Fibroblast of lung (primary cell): Measurements from ENCODE around the gene FKBP4. TPM values are rescaled to one million over a fixed set of nuclear protein-coding genes. Genes with fewer than 3 reads are reported as not detected.

Source experiments
- DNase-seq, 2 donors: peaks; one replicate each; pipeline versions ENCODE4 v3.0.0 to v3.0.0-alpha.2; 2010; ENCODE audit warnings: low read depth in 2 of 2
- H2AFZ ChIP-seq: 2 replicates; pipeline ENCODE4 v1.5.1; 2012; ENCODE audit warnings: low read length, control low read depth, inconsistent platforms
- H3K27ac ChIP-seq: 2 replicates; pipeline ENCODE4 v1.5.1; 2011; ENCODE audit warnings: low read length, control low read depth; ENCODE audit not compliant: insufficient read depth
- H3K27me3 ChIP-seq: 2 replicates; pipeline ENCODE4 v1.5.1; 2011; ENCODE audit warnings: mild to moderate bottlenecking, low read length; ENCODE audit not compliant: control insufficient read depth, insufficient read depth
- H3K36me3 ChIP-seq: 2 replicates; pipeline ENCODE4 v1.5.1; 2011; ENCODE audit warnings: low read length; ENCODE audit not compliant: control insufficient read depth, insufficient read depth
- H3K4me1 ChIP-seq: 2 replicates; pipeline ENCODE4 v1.5.1; 2011; ENCODE audit warnings: low read length; ENCODE audit not compliant: control insufficient read depth, insufficient read depth; ENCODE audit errors: extremely low read depth
- H3K4me2 ChIP-seq: 2 replicates; pipeline ENCODE4 v1.5.1; 2011; ENCODE audit warnings: low read length, control low read depth; ENCODE audit not compliant: insufficient read depth; ENCODE audit errors: extremely low read depth
- H3K4me3 ChIP-seq, 4 experiments: fragments of 200-600 bp in 1 of 4; sonication (generic) in 1 of 4; replicated peaks in 1 of 4; 2 replicates each; pipeline ENCODE4 v1.5.1; 2011 to 2016; ENCODE audit warnings: low read length in 4 of 4, low read depth in 3 of 4, mild to moderate bottlenecking in 3 of 4, control low read depth in 2 of 4, inconsistent platforms in 1 of 4, mixed read lengths in 1 of 4; ENCODE audit not compliant: insufficient read depth in 1 of 4; ENCODE audit errors: control extremely low read depth in 1 of 4
- H3K79me2 ChIP-seq: 2 replicates; pipeline ENCODE4 v1.5.1; 2012; ENCODE audit warnings: mild to moderate bottlenecking, low read length, inconsistent platforms; ENCODE audit not compliant: control insufficient read depth, insufficient read depth
- H3K9ac ChIP-seq: 2 replicates; pipeline ENCODE4 v1.5.1; 2011; ENCODE audit warnings: mild to moderate bottlenecking, low read length, control low read depth; ENCODE audit not compliant: insufficient read depth
- H3K9me3 ChIP-seq: 2 replicates; pipeline ENCODE4 v1.5.1; 2012; ENCODE audit warnings: low read depth, low read length; ENCODE audit not compliant: control insufficient read depth, insufficient read depth
- H4K20me1 ChIP-seq: 2 replicates; pipeline ENCODE4 v1.5.1; 2011; ENCODE audit warnings: low read length; ENCODE audit not compliant: control insufficient read depth, insufficient read depth; ENCODE audit errors: extremely low read depth
- EZH2 ChIP-seq: IDR thresholded peaks from 2 replicates; pipeline ENCODE4 v1.5.1; 2012; ENCODE audit warnings: low read length, control low read depth, mild to moderate bottlenecking; ENCODE audit errors: missing control alignments
- polyA plus RNA-seq, 2 donors: library from polyadenylated mRNA; depleted of rRNA in 1 of 2; stranded (reverse) in 1 of 2; unstranded in 1 of 2; fragments of >200 nt; gene quantifications; 2 replicates each; pipeline ENCODE4 v1.2.1, GENCODE V29; 2011 to 2012; ENCODE audit warnings: missing spikeins in 1 of 2
- total RNA-seq: library from RNA; depleted of rRNA; stranded (reverse); fragments of >200 nt; gene quantifications from 2 replicates; pipeline ENCODE4 v1.2.1, GENCODE V29; 2014
- TF ChIP-seq, protein P1 (sequence below), 2 donors: IDR thresholded peaks in 1 of 2; conservative IDR thresholded peaks in 1 of 2; 1 replicate in 1 of 2; 2 replicates in 1 of 2; pipeline ENCODE4 v1.5.1; 2011 to 2012; ENCODE audit warnings: low read length in 2 of 2, control low read depth in 1 of 2, inconsistent platforms in 1 of 2, low read depth in 1 of 2, mild to moderate bottlenecking in 1 of 2

FKBP4 gene
- total and polyA plus RNA-seq, 2 donors (not counting 1 experiment from before 2014, with no cell fraction given) = 23.0 to 42.6 TPM

DNA sequence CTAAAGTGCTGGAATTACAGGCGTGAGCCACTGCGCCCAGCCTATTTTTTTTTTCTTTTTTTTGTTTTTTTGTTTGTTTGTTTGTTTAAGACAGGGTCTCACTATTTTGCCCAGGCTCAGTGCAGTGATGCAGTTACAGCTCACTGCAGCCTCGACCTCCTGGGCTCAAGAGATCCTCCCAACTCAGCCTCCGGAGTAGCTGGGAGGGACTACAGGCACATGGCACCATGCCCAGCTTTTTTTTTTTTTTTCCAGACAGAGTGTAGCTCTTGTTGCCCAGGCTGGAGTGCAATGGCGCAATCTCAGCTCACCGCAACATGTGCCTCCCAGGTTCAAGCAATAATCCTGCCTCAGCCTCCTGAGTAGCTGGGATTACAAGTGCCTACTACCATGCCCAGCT lies 11.9 kb downstream of the FKBP4 start:
- Histone ChIP-seq H3K36me3 (peaks cover 5% of the 10 kb centered on the region), H3K79me2 (no peaks in the 10 kb centered on the region), H2AFZ (no peak overlapping the region), H3K4me3 (no peak overlapping the region), H3K27ac (no peak overlapping the region), H3K9me3 (no peaks in the 10 kb centered on the region), H4K20me1 (no peaks in the 10 kb centered on the region), H3K27me3 (no peaks in the 10 kb centered on the region), H3K4me2 (no peak overlapping the region), H3K9ac (no peak overlapping the region), H3K4me1 (peaks cover 7% of the 10 kb centered on the region)
- DNase-seq = no peak
- no peak for TF ChIP-seq EZH2
- TF ChIP-seq, protein P1, sequence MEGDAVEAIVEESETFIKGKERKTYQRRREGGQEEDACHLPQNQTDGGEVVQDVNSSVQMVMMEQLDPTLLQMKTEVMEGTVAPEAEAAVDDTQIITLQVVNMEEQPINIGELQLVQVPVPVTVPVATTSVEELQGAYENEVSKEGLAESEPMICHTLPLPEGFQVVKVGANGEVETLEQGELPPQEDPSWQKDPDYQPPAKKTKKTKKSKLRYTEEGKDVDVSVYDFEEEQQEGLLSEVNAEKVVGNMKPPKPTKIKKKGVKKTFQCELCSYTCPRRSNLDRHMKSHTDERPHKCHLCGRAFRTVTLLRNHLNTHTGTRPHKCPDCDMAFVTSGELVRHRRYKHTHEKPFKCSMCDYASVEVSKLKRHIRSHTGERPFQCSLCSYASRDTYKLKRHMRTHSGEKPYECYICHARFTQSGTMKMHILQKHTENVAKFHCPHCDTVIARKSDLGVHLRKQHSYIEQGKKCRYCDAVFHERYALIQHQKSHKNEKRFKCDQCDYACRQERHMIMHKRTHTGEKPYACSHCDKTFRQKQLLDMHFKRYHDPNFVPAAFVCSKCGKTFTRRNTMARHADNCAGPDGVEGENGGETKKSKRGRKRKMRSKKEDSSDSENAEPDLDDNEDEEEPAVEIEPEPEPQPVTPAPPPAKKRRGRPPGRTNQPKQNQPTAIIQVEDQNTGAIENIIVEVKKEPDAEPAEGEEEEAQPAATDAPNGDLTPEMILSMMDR (conservative IDR thresholded peaks at IDR 0.05 in 1 of 2, IDR thresholded peaks at IDR 0.05 in 1 of 2; ENCODE audit: low read depth in 1 of 2, low read length in 2 of 2) = no peak

DNA sequence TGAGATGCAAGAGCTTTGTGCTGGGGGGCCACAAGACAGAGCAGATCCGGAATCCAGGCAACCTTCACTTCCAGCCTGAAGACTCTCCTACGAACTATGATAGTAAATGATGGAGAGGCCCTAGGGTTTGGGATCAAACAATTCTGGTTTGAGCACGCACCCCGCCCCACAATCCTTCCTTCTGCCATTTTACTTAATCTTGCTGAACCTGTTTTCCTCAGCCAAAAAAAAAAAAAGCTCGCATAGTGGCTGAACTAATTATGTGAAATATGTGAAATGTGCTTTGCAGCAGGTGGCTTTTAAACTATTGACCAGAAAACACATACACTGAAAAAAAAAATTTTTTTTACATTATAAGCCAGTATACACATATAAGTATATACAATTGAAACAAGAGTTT lies 17.0 kb downstream of the FKBP4 start:
- DNase-seq = no peak
- Histone ChIP-seq H3K9ac (no peak overlapping the region), H3K36me3 (no peaks in the 10 kb centered on the region), H3K27me3 (no peaks in the 10 kb centered on the region), H3K79me2 (peaks cover 12% of the 10 kb centered on the region), H3K4me1 (no peaks in the 10 kb centered on the region), H4K20me1 (no peaks in the 10 kb centered on the region), H3K4me3 (peak overlapping the region in 3 of 4 experiments; percentile 70 to 97 (median 85)), H2AFZ (no peak overlapping the region), H3K4me2 (peak overlapping the region; percentile 26), H3K27ac (no peak overlapping the region), H3K9me3 (no peaks in the 10 kb centered on the region)
- TF ChIP-seq, protein P1 (conservative IDR thresholded peaks at IDR 0.05 in 1 of 2, IDR thresholded peaks at IDR 0.05 in 1 of 2; ENCODE audit: low read depth in 1 of 2, low read length in 2 of 2) = no peak
- TF ChIP-seq EZH2 = no peak

DNA sequence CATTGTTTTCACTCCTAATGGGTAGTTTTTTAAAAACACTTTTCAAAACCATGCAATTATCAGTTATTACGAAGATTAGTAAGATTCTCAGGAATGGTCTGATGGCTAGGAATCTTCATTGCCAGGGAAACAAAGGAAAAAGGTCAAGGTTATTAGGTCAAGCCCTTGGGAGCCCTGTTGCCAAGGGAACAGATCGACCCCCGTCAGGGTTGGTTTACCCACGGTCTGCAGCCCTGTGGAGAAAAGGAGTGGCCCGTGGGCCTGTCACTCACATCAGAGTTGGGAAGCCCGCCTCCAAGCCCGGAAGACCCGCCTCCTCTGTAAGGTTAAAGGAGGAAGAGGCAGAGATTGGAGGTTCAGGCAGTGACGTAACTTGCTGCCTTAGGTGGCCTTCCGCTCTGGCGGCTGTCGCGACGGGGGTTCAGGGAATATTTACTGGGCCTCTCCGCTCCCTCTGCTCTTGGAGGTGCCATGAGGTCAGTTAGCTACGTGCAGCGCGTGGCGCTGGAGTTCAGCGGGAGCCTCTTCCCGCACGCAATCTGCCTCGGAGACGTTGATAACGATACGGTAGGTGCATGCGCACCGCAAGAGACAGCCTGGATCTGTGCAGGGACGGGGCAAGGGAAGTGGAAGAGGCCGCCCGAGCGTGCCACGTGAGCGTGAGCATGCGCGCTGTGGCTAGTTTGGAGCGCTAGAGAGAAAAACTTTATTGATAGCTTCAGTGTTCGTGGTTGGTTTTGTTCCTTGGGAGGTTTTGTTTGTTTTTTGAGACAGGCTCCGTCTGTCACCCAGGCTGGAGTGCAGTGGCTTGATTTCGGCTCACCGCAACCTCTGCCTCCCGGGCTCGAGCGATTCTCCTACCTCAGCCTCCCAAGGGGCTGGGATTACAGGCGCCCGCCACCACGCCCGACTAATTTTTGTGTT lies 17.8 kb downstream of the FKBP4 start, which contains the start of gene ITFG2:
Gene ITFG2 (plus strand): TSS at position 379 of the 924 bp plus-strand sequence. CDS start 93 bp downstream, at position 472.
- TF ChIP-seq, protein P1 (conservative IDR thresholded peaks at IDR 0.05 in 1 of 2, IDR thresholded peaks at IDR 0.05 in 1 of 2; ENCODE audit: low read depth in 1 of 2, low read length in 2 of 2) = no peak
- no peak for TF ChIP-seq EZH2
- Histone ChIP-seq H3K9ac (peak within 1 kb of the TSS; percentile 63), H3K27me3 (no peaks in the 10 kb centered on the region), H4K20me1 (no peaks in the 10 kb centered on the region), H2AFZ (peak within 1 kb of the TSS; percentile 81), H3K79me2 (peaks cover 12% of the 10 kb centered on the region), H3K36me3 (peaks cover under 1% of the 10 kb centered on the region), H3K9me3 (no peaks in the 10 kb centered on the region), H3K4me2 (peak within 1 kb of the TSS; percentile 96), H3K4me3 (peak within 1 kb of the TSS; percentile 59 to 97 (median 78)), H3K4me1 (no peaks in the 10 kb centered on the region), H3K27ac (peak within 1 kb of the TSS; percentile 81)
- DNase-seq = peak; percentile 98 to 99
